Large intestine (tissue), 3 donors: ENCODE measurements around the gene SHC3. TPM values are rescaled to one million over a fixed set of nuclear protein-coding genes. Genes with fewer than 3 reads are reported as not detected.
A peak's percentile ranks its signal among the peaks of the same experiment; 100 is the strongest.

Experiments
- DNase-seq, 2 donors: peaks; one replicate each; pipeline versions ENCODE4 v3.0.0 to v3.0.0-alpha.2; 2013
- H3K27ac ChIP-seq: one replicate; pipeline ENCODE4 v1.5.1; 2013; ENCODE audit warnings: low read length
- H3K27me3 ChIP-seq: 2 replicates; pipeline ENCODE4 v1.6.1; 2013; ENCODE audit warnings: low read length; ENCODE audit not compliant: control insufficient read depth, insufficient read depth
- H3K36me3 ChIP-seq: 2 replicates; pipeline ENCODE4 v1.6.1; 2013; ENCODE audit warnings: low read length; ENCODE audit not compliant: control insufficient read depth, insufficient read depth
- H3K4me1 ChIP-seq: one replicate; pipeline ENCODE4 v1.6.1; 2013; ENCODE audit warnings: low read length; ENCODE audit not compliant: control insufficient read depth, insufficient read depth
- H3K4me3 ChIP-seq: one replicate; pipeline ENCODE4 v1.5.1; 2013; ENCODE audit warnings: low read length
- H3K9me3 ChIP-seq: one replicate; pipeline ENCODE4 v1.6.1; 2013; ENCODE audit warnings: mild to moderate bottlenecking, low read depth, low read length, moderate library complexity; ENCODE audit not compliant: control insufficient read depth
- WGBS: methylation state at CpG from one replicate; pipeline ENCODE4 v1.1.5; 2013; ENCODE audit warnings: low lambda C conversion rate; ENCODE audit not compliant: insufficient coverage; 5-methylcytosine and 5-hydroxymethylcytosine counted together
- polyA plus RNA-seq: library from polyadenylated mRNA; unstranded; fragments of 120-200 nt; gene quantifications from one replicate; pipeline ENCODE4 v1.2.1, GENCODE V29; 2013

Gene SHC3
- polyA plus RNA-seq, 1 donor, result 0.69 TPM

GRCh38 chr9:89059925-89060506 is 118.6 kb downstream of the SHC3 start:
- Histone ChIP-seq H3K4me3 (no peak overlapping the region), H3K27ac (no peak overlapping the region), H3K4me1 (no peaks in the 10 kb centered on the region), H3K27me3 (no peaks in the 10 kb centered on the region), H3K9me3 (peaks cover 20% of the 10 kb centered on the region), H3K36me3 (no peaks in the 10 kb centered on the region)
- 100% methylated on average over 6 of the region's 15 CpGs for WGBS
- DNase-seq, result no peak

- Histone ChIP-seq H3K9me3 (peaks cover 20% of the 10 kb centered on the region), H3K36me3 (no peaks in the 10 kb centered on the region), H3K4me3 (no peak overlapping the region), H3K27me3 (no peaks in the 10 kb centered on the region), H3K27ac (no peak overlapping the region), H3K4me1 (no peaks in the 10 kb centered on the region)
- 80% methylated on average over 2 of the region's 12 CpGs for WGBS
- no peak for DNase-seq
These were observed 119.7 kb downstream of the SHC3 start for GRCh38 chr9:89058906-89059305.

- H3K4me3 ChIP-seq, result no peak overlapping the region
- H3K36me3 ChIP-seq, result no peaks in the 10 kb centered on the region
- H3K4me1 ChIP-seq, result peaks cover 7% of the 10 kb centered on the region
- H3K27me3 ChIP-seq, result no peaks in the 10 kb centered on the region
- H3K27ac ChIP-seq, result no peak overlapping the region
- DNase-seq, result no peak
- WGBS, result no CpG with 5 or more reads among the region's 8 CpGs
- peaks cover 19% of the 10 kb centered on the region for H3K9me3 ChIP-seq
These were observed 123.6 kb downstream of the SHC3 start for GRCh38 chr9:89054865-89055495.

- peak; percentile 39 to 53 for DNase-seq
- Histone ChIP-seq H3K36me3 (no peaks in the 10 kb centered on the region), H3K9me3 (peaks cover 3% of the 10 kb centered on the region), H3K4me3 (no peak overlapping the region), H3K27me3 (no peaks in the 10 kb centered on the region), H3K27ac (no peak overlapping the region), H3K4me1 (peaks cover 7% of the 10 kb centered on the region)
- WGBS, result no CpG with 5 or more reads among the region's 5 CpGs
These were observed 125.3 kb downstream of the SHC3 start for GRCh38 chr9:89053301-89053700.

- WGBS, result 100% methylated on average over 1 of the region's 6 CpGs
These were observed 126.0 kb downstream of the SHC3 start for GRCh38 chr9:89052470-89053097.

GRCh38 chr9:89051421-89052025 is 127.1 kb downstream of the SHC3 start:
- Histone ChIP-seq H3K9me3 (no peaks in the 10 kb centered on the region), H3K36me3 (no peaks in the 10 kb centered on the region), H3K27me3 (no peaks in the 10 kb centered on the region), H3K4me3 (no peak overlapping the region), H3K4me1 (peaks cover 7% of the 10 kb centered on the region), H3K27ac (no peak overlapping the region)
- no CpG with 5 or more reads among the region's 12 CpGs for WGBS
- DNase-seq, result no peak

More at GRCh38 chr9:89052470-89053097, 126.0 kb downstream of the SHC3 start:
- Histone ChIP-seq H3K27ac (no peak overlapping the region), H3K4me1 (peaks cover 7% of the 10 kb centered on the region), H3K4me3 (no peak overlapping the region), H3K27me3 (no peaks in the 10 kb centered on the region), H3K36me3 (no peaks in the 10 kb centered on the region), H3K9me3 (no peaks in the 10 kb centered on the region)
- no peak for DNase-seq

GRCh38 chr9:89049646-89050045 is 129.0 kb downstream of the SHC3 start:
- no peak overlapping the region for H3K27ac ChIP-seq
- no peak overlapping the region for H3K4me3 ChIP-seq
- 93% methylated on average over 3 of the region's 8 CpGs for WGBS
- H3K36me3 ChIP-seq, result no peaks in the 10 kb centered on the region
- peaks cover 7% of the 10 kb centered on the region for H3K4me1 ChIP-seq
- H3K27me3 ChIP-seq, result no peaks in the 10 kb centered on the region
- DNase-seq, result no peak
- H3K9me3 ChIP-seq, result no peaks in the 10 kb centered on the region

- no peaks in the 10 kb centered on the region for H3K9me3 ChIP-seq
- H3K36me3 ChIP-seq, result no peaks in the 10 kb centered on the region
- no peak overlapping the region for H3K4me3 ChIP-seq
- no peak for DNase-seq
- no peak overlapping the region for H3K27ac ChIP-seq
- H3K4me1 ChIP-seq, result peaks cover 5% of the 10 kb centered on the region
- no CpG with 5 or more reads among the region's 11 CpGs for WGBS
- no peaks in the 10 kb centered on the region for H3K27me3 ChIP-seq
These were observed 130.0 kb downstream of the SHC3 start for GRCh38 chr9:89048616-89049015.

- no peak overlapping the region for H3K4me3 ChIP-seq
- no CpG with 5 or more reads among the region's 4 CpGs for WGBS
- no peaks in the 10 kb centered on the region for H3K36me3 ChIP-seq
- no peaks in the 10 kb centered on the region for H3K4me1 ChIP-seq
- no peaks in the 10 kb centered on the region for H3K27me3 ChIP-seq
- DNase-seq, result no peak
- H3K27ac ChIP-seq, result no peak overlapping the region
- no peaks in the 10 kb centered on the region for H3K9me3 ChIP-seq
These were observed 131.0 kb downstream of the SHC3 start for GRCh38 chr9:89047667-89048066.

- no peak for DNase-seq
- no CpG with 5 or more reads among the region's 2 CpGs for WGBS
- Histone ChIP-seq H3K4me1 (no peaks in the 10 kb centered on the region), H3K4me3 (no peak overlapping the region), H3K36me3 (no peaks in the 10 kb centered on the region), H3K27me3 (no peaks in the 10 kb centered on the region), H3K27ac (no peak overlapping the region), H3K9me3 (no peaks in the 10 kb centered on the region)
These were observed 131.8 kb downstream of the SHC3 start for GRCh38 chr9:89046832-89047231.
